Rectal smooth muscle tissue (tissue), 1 donor: Measurements from ENCODE around the gene ACTRT2.

ENCODE experiments used
- H3K27ac ChIP-seq: one replicate; pipeline ENCODE4 v1.7.0; 2013; ENCODE audit warnings: low read depth, low read length, inconsistent platforms
- H3K27me3 ChIP-seq: one replicate; pipeline ENCODE4 v1.7.0; 2013; ENCODE audit warnings: low read length; ENCODE audit not compliant: control insufficient read depth, insufficient read depth
- H3K36me3 ChIP-seq: one replicate; pipeline ENCODE4 v1.7.0; 2013; ENCODE audit warnings: low read length; ENCODE audit not compliant: control insufficient read depth, insufficient read depth
- H3K4me1 ChIP-seq: one replicate; pipeline ENCODE4 v1.7.0; 2013; ENCODE audit warnings: low read length; ENCODE audit not compliant: control insufficient read depth, insufficient read depth
- H3K4me3 ChIP-seq: one replicate; pipeline ENCODE4 v1.7.0; 2013; ENCODE audit warnings: low read length
- H3K9ac ChIP-seq: one replicate; pipeline ENCODE4 v1.7.0; 2013; ENCODE audit warnings: low read length

ACTRT2 gene

DNA sequence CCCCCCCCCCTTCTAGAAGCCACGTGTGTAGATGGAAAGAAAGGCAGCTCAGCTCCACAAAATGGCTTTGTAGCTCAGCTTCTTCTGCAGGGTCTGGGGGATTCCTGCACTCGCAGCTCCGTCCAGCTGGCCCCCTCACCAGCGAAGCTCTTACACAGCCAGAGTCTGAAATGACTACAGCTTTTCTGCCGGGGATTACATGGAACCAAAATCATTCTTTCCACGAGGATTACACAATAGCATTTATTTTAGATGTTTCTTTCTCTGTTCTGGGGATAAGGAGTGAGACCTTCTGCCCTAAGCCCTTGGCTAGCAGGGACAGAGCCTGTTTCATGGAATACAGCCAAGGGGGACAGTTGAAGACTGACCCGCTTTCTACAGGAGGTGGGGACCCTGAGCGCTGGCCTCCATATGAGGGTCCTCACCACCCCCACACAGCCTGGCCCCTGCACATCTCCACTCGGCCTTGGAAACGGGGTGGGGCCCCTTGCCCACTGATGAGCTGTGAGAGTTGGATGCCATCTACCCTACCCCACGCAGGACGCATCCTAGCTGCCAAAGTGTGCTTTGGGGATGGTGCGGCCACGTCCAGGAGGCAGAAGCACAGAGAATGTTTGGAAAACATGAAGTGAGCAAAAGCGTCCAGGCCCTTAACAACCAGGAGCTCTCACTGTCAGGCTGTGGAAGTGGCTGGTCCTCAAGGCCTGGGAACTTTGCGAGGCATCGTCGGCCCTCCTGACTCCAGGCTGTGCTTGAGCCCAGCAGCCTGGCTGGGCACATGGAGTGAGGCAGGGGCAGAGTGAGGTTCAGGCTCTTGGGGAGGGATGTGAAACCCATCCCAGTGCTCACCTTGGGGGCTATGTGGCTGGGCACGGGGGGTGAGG lies 14.5 kb downstream of the ACTRT2 start:
- no peak overlapping the region for H3K4me3 ChIP-seq
- no peaks in the 10 kb centered on the region for H3K36me3 ChIP-seq
- peaks cover 5% of the 10 kb centered on the region for H3K27me3 ChIP-seq
- no peaks in the 10 kb centered on the region for H3K4me1 ChIP-seq
- no peak overlapping the region for H3K27ac ChIP-seq
- no peak overlapping the region for H3K9ac ChIP-seq

DNA sequence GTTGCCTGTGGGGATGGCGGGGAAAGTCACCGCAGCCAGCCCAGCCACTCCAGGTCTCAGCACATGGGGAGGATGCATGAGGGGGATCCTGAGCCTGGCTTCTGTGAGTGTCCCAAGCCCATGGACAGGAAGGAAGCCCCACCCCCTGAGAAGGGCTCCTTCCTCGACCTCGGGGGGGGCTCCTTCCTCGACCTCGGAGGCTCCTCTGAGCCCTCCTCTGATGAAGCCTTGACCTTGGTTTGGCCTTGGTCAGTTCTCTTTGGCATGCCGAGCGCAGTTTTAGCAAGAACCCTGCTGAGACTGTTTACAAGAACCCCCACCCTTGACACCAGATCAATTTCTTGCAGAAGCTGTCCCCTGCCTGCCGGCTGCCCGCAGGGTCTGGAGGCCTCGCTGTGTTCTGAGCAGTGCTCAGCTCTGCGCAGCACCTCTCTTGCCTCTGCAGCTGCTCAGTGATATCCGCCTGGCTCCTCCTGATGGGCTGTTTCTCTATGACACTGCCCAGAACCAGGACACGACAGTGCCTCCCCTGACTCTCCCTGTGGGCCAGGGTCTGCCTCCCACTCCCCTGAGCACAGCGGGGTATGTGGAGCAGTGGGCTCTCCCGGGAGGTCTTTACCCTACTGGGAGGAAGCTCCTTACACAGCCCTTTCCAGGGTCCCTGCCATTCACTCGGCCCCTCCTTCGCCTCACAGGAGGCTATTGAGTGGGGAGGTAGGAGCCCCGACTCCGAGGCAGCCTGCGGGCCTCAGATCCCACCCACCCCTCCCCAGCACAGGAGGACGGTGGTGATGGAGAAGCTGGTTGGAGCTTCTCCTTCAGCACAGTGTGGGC lies 15.4 kb downstream of the ACTRT2 start:
- peaks cover 5% of the 10 kb centered on the region for H3K27me3 ChIP-seq

DNA sequence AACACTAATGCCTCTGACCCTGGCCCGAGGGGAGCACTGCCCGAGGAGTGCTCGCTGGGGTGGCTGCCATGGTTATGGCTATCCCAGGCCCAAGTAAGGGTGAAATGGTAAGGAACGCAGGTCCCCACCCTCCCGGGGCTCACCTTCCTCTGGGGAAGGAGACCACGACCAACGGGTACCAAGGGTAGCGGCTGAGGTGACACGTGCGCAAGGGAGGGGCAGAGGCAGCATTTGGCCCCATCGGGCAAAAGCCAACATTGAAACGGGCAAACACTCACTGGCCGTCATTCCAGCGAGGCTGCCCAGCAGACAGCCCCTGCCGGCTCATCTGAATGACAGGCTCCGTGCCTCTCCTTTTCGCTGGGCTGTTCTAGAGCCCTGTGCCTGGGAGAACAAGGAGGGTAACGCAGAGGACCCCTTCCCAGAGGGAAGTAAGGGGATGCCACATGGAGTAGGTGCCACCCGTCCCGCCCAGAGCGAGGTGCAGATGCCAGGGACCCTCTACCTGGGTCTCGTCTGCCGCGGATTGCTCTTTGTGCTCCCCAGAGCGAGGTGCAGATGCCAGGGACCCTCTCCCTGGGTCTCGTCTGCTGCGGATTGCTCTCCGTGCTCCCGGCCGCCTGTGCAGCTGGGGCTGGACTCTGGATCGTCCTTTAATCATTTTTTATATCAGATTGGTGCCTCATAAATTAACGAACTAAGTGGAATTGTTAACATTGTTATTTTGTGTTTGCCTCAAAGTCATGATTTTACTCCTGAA lies 16.2 kb downstream of the ACTRT2 start:
- Histone ChIP-seq H3K27ac (no peak overlapping the region), H3K4me3 (no peak overlapping the region), H3K4me1 (no peaks in the 10 kb centered on the region), H3K9ac (no peak overlapping the region), H3K27me3 (peaks cover 5% of the 10 kb centered on the region), H3K36me3 (no peaks in the 10 kb centered on the region)

More for the DNA sequence above, 15.4 kb downstream of the ACTRT2 start:
- Histone ChIP-seq H3K9ac (no peak overlapping the region), H3K4me3 (no peak overlapping the region), H3K4me1 (no peaks in the 10 kb centered on the region), H3K36me3 (no peaks in the 10 kb centered on the region), H3K27ac (no peak overlapping the region)

DNA sequence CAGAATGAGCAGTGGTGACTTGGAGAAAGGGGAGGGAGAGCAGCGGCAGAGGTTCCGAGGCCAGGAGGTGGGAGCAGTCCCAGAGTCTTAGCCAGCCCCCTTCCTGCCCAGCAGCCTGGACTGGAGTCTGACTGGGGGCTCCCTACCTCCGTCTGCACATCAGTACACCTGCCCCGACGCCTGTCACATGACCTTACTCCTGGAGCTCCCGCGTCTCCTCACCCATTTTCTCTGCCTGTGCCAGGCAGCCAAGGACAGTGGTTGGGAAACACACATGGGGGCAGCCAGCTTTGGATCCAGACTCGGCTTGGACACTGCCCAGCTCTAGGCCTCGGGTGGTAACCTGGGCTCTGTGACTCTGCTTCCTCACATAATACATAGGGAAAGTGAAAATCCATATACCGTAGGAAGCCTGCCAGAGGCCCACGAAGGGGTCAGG lies 16.9 kb downstream of the ACTRT2 start:
- H3K9ac ChIP-seq = no peak overlapping the region
- H3K36me3 ChIP-seq = no peaks in the 10 kb centered on the region
- peaks cover 5% of the 10 kb centered on the region for H3K27me3 ChIP-seq
- H3K27ac ChIP-seq = no peak overlapping the region
- no peaks in the 10 kb centered on the region for H3K4me1 ChIP-seq
- no peak overlapping the region for H3K4me3 ChIP-seq

DNA sequence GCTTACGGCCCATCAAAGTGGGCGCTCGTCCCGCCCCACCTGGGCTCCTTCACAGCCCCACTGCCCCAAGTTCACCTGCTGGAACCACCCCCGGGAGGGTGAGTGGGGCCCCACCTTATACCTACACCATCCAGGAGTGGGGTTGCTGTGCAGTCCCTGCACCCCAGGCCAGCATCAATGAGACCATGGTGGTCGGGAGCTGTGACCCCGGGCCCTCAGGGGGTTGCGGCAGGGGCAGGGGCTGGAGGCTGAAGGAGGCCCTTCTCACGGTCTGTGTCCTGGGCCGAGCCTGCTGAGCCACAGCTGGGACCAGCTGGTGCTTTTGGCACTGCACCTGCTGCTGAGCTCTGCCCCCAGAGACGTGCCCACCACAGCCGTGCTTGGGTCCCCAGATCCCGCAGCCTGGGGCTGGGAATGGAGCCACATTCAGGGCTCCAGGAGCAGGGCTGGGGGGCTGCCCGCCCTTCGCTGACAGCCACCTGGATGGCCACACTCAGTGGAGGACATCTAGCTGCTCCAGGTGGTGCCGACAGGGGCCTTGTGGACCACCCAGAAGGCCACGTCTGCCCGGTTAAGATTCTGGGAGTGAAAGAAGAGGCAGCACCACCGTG lies 17.4 kb downstream of the ACTRT2 start:
- H3K4me1 ChIP-seq = no peaks in the 10 kb centered on the region
- H3K36me3 ChIP-seq = no peaks in the 10 kb centered on the region
- no peak overlapping the region for H3K27ac ChIP-seq
- peaks cover 5% of the 10 kb centered on the region for H3K27me3 ChIP-seq
- no peak overlapping the region for H3K4me3 ChIP-seq
- H3K9ac ChIP-seq = no peak overlapping the region

DNA sequence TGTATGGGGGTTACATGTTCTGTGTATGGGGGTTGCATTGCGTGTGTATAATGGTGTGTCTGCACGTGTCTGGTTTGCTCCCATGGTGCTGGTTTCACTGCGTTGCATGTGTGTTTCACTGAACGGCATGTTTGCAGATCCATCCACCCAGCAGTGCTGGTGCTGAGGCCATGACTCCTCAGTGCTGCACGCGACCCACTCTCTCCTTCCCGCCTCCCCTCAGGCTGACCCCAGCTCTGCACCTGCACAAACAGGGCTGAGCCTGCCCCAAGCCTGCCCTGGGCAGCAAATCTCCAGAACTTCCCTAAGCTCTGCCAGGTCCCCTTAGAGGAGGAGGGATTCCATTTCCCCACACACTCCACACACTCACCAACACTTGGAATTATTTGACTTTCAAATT lies 18.7 kb downstream of the ACTRT2 start:
- no peak overlapping the region for H3K4me3 ChIP-seq
- no peaks in the 10 kb centered on the region for H3K4me1 ChIP-seq
- H3K36me3 ChIP-seq = no peaks in the 10 kb centered on the region
- H3K27me3 ChIP-seq = peaks cover 5% of the 10 kb centered on the region
- H3K9ac ChIP-seq = no peak overlapping the region
- H3K27ac ChIP-seq = no peak overlapping the region

DNA sequence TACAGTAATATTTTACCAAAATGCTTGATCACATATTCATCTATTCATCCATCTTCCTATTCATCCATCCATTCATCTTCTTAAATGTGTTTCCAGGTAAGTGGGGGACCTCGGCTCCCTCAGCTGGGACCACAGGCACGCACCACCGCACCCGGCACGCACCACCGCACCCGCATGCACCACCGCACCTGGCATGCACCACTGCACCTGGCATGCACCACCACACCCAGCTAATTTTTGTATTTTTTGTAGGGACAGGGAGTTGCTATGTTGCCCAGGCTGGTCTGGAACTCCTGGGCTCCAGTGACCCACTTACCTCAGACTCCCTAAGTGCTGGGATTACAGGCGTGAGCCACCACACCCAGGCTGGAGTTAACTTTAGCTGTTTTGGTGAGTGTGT lies 21.2 kb downstream of the ACTRT2 start:
- Histone ChIP-seq H3K27me3 (no peaks in the 10 kb centered on the region), H3K36me3 (no peaks in the 10 kb centered on the region), H3K4me1 (no peaks in the 10 kb centered on the region), H3K27ac (no peak overlapping the region), H3K4me3 (no peak overlapping the region), H3K9ac (no peak overlapping the region)

DNA sequence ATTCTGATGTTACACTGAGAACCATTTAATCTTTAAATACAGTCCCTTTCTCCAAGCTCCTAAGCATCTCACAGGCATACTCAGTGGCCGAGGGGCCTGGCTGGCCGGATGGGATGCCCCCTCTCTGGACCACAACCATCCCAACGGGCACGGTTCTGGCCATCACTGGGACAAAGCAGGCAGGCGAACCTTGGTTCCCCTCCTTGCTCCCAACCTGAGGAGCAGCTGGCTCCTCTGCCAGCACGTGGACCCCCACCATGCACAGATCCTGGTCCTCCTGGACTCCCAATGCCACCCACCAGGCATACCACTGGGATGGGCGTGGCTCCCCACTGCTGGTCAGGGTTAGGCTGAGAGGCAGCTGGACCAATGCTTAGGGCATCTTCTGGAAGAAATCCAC lies 27.9 kb downstream of the ACTRT2 start:
- Histone ChIP-seq H3K9ac (no peak overlapping the region), H3K27me3 (peaks cover 4% of the 10 kb centered on the region), H3K4me1 (no peaks in the 10 kb centered on the region), H3K27ac (no peak overlapping the region), H3K4me3 (no peak overlapping the region), H3K36me3 (no peaks in the 10 kb centered on the region)

DNA sequence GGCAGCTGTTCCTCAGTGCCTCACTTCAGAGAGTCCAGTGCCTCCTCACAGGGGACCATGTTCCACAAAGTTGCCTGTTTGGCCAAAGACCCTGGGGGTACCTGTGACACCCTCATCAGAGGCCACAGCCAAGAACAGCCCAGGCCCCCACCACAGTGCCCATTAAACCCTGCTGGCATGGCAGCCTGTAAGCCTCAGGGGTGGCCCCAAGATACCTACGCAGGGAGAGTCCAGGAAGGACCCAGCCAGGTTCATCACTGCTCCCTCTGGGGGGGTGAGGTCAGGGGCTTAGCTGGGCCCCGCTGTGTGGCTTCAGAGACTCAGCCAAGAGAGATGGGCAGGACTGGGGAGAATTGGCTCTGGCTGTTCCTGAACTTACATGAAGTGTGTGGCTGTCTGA lies 28.6 kb downstream of the ACTRT2 start:
- Histone ChIP-seq H3K27me3 (peaks cover 5% of the 10 kb centered on the region), H3K9ac (no peak overlapping the region), H3K4me3 (no peak overlapping the region), H3K27ac (no peak overlapping the region), H3K36me3 (no peaks in the 10 kb centered on the region), H3K4me1 (no peaks in the 10 kb centered on the region)

DNA sequence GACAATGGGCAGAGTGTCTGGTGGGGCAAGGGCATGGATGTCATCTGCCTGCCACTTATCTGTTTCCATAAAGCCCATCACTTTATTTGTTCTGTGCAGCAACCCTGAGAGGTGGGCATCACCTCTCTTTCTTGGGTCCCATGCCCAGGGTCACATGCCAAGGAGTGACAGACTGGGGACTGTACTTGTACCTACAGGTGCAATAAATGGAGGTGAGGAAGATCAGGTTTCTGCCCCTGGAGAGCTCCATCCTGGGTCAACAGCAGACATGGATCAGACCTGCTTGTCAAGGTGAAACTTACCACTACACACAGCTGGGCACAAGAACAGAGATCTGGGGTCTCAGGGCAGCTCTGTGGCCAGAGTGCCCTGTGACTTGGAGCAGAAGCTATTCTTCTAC lies 29.3 kb downstream of the ACTRT2 start:
- no peaks in the 10 kb centered on the region for H3K4me1 ChIP-seq
- peaks cover 5% of the 10 kb centered on the region for H3K27me3 ChIP-seq
- no peak overlapping the region for H3K4me3 ChIP-seq
- no peak overlapping the region for H3K9ac ChIP-seq
- H3K36me3 ChIP-seq = no peaks in the 10 kb centered on the region
- H3K27ac ChIP-seq = no peak overlapping the region

DNA sequence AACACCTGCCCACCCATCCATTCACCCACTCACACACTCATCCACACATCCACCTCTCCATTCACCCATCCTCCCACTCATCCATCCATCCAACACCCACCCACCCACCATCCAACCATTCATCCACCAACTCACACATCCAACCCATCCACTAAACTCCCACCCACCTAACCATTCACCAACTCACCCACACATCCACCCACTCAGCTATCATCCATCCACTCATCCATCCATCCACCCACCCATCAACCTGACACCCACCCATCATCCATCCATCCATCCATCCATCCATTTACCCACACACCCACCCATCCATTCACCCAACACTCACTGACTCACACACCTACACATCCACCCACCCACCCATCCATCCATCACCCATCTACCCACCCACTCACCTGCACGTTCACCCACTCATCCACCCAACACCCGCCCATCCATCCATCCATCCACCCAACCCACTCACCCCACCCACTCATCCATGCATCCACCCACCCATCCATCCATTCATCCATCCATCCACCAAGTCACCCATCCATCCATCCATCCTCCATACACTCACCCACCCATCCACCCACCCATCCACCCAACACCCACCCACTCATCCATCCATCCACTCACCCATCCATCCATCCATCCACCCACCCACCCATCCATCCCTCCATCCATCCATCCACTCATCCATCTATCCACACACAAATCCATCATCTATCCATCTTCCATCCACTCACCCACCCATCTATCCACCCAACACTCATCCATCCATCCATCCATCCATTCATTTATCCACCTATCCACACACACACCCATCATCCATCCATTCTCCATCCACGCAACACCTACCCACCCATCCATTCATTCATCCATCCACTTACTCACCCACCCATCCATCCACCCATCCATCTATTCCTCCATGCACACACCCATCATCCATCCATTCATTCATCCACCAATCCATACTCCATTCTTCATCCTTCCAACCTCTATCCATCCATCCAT lies 30.3 kb downstream of the ACTRT2 start:
- H3K36me3 ChIP-seq = no peaks in the 10 kb centered on the region
- H3K27me3 ChIP-seq = peaks cover 5% of the 10 kb centered on the region
- no peaks in the 10 kb centered on the region for H3K4me1 ChIP-seq
- no peak overlapping the region for H3K27ac ChIP-seq
- H3K9ac ChIP-seq = no peak overlapping the region
- no peak overlapping the region for H3K4me3 ChIP-seq
